IMR-90 (cell line): ENCODE measurements around the gene RCBTB1. TPM values are rescaled to one million over a fixed set of nuclear protein-coding genes. Genes with fewer than 3 reads are reported as not detected.

Experiments used
- ATAC-seq: fragments of 200-7000 bp; cut with Tn5 transposase; 2 replicates; pipeline ENCODE4 v1.9.1; 2020; ENCODE audit warnings: low read depth, mild to moderate bottlenecking, moderate library complexity
- BruUV-seq: library from RNA; stranded (reverse); fragments of 400-500 nt; replicated peaks from 2 replicates; lab custom pipeline; 2021; lab: Mats Ljungman, UMichigan
- CTCF ChIA-PET: fragments of 300-600 bp; formaldehyde crosslinking; extraction: SDS; loops from one replicate; lab custom pipeline; 2021; ENCODE audit warnings: antibody characterized with exemption; lab: Yijun Ruan, JAX
- POLR2A ChIA-PET: fragments of 300-600 bp; sonication (Branson Sonifier 250); formaldehyde crosslinking; loops from one replicate; lab custom pipeline; 2022; ENCODE audit warnings: antibody characterized with exemption; ENCODE audit not compliant: unreplicated experiment; lab: Charles Lee
- DNase-seq: peaks from one replicate; pipeline ENCODE4 v3.0.0; 2013
- H2AFZ ChIP-seq: replicated peaks from 2 replicates; pipeline ENCODE3; 2013; ENCODE audit warnings: low read length, mild to moderate bottlenecking; ENCODE audit not compliant: poor library complexity
- H2AK5ac ChIP-seq: 2 replicates; pipeline ENCODE4 v1.6.1; 2013; ENCODE audit warnings: low read depth, low read length, inconsistent platforms
- H2AK9ac ChIP-seq: replicated peaks from 2 replicates; pipeline ENCODE3; 2013; ENCODE audit warnings: mild to moderate bottlenecking, low read depth, low read length, moderate library complexity; ENCODE audit not compliant: poor library complexity
- H2BK120ac ChIP-seq: 2 replicates; pipeline ENCODE4 v1.6.1; 2013; ENCODE audit warnings: low read depth, low read length, inconsistent platforms
- H2BK15ac ChIP-seq: 3 replicates; pipeline ENCODE4 v1.6.1; 2013; ENCODE audit warnings: low read depth, low read length, inconsistent platforms
- H2BK20ac ChIP-seq: 2 replicates; pipeline ENCODE4 v1.6.1; 2013; ENCODE audit warnings: low read depth, mild to moderate bottlenecking, inconsistent platforms, low read length, moderate library complexity
- H2BK5ac ChIP-seq: 2 replicates; pipeline ENCODE4 v1.6.1; 2013; ENCODE audit warnings: mild to moderate bottlenecking, low read depth, low read length, inconsistent platforms; ENCODE audit not compliant: poor library complexity, severe bottlenecking
- H3K14ac ChIP-seq: replicated peaks from 2 replicates; pipeline ENCODE4 v1.6.1; 2013; ENCODE audit warnings: low read depth, low read length, inconsistent platforms
- H3K18ac ChIP-seq: 2 replicates; pipeline ENCODE4 v1.6.1; 2013; ENCODE audit warnings: low read depth, low read length, control low read depth
- H3K23ac ChIP-seq: 2 replicates; pipeline ENCODE4 v1.6.1; 2013; ENCODE audit warnings: low read depth, low read length, inconsistent platforms
- H3K27ac ChIP-seq: 2 replicates; pipeline ENCODE4 v1.5.1; 2013; ENCODE audit warnings: mild to moderate bottlenecking, control low read depth, low read length; ENCODE audit not compliant: insufficient read depth
- H3K27me3 ChIP-seq: 2 replicates; pipeline ENCODE4 v1.6.1; 2013; ENCODE audit warnings: low read length; ENCODE audit not compliant: control insufficient read depth, insufficient read depth
- H3K36me3 ChIP-seq: 2 replicates; pipeline ENCODE4 v1.6.1; 2013; ENCODE audit warnings: low read length, mixed read lengths; ENCODE audit not compliant: control insufficient read depth, insufficient read depth
- H3K4ac ChIP-seq: 2 replicates; pipeline ENCODE4 v1.6.1; 2013; ENCODE audit warnings: low read depth, low read length, inconsistent platforms
- H3K4me1 ChIP-seq: 2 replicates; pipeline ENCODE4 v1.6.1; 2013; ENCODE audit warnings: low read length, mixed read lengths; ENCODE audit not compliant: control insufficient read depth, insufficient read depth
- H3K4me2 ChIP-seq: 2 replicates; pipeline ENCODE4 v1.6.1; 2013; ENCODE audit warnings: low read depth, mild to moderate bottlenecking, control low read depth, low read length, moderate library complexity
- H3K4me3 ChIP-seq: 2 replicates; pipeline ENCODE4 v1.5.1; 2013; ENCODE audit warnings: low read depth, mild to moderate bottlenecking, control low read depth, low read length, moderate library complexity; ENCODE audit not compliant: insufficient read depth
- H3K56ac ChIP-seq: 2 replicates; pipeline ENCODE4 v1.6.1; 2013; ENCODE audit warnings: low read length, inconsistent platforms; ENCODE audit not compliant: insufficient read depth; ENCODE audit errors: extremely low read depth
- H3K79me1 ChIP-seq, 2 experiments: 2 replicates each; pipeline ENCODE4 v1.6.1; 2013; ENCODE audit warnings: low read length in 2 of 2, inconsistent platforms in 1 of 2, low read depth in 1 of 2
- H3K9ac ChIP-seq: 2 replicates; pipeline ENCODE4 v1.6.1; 2013; ENCODE audit warnings: low read depth, low read length, control low read depth
- H3K9me1 ChIP-seq: 2 replicates; pipeline ENCODE4 v1.6.1; 2013; ENCODE audit warnings: low read length, inconsistent platforms; ENCODE audit not compliant: insufficient read depth
- H3K9me3 ChIP-seq: 2 replicates; pipeline ENCODE4 v1.6.1; 2013; ENCODE audit warnings: low read length; ENCODE audit not compliant: control insufficient read depth, insufficient read depth
- H4K20me1 ChIP-seq: 2 replicates; pipeline ENCODE4 v1.6.1; 2013; ENCODE audit warnings: low read length, inconsistent platforms; ENCODE audit not compliant: insufficient read depth
- H4K5ac ChIP-seq: 2 replicates; pipeline ENCODE4 v1.6.1; 2013; ENCODE audit warnings: mild to moderate bottlenecking, low read depth, low read length, control low read depth
- H4K8ac ChIP-seq, 2 experiments: 2 replicates each; pipeline ENCODE4 v1.6.1; 2013; ENCODE audit warnings: low read depth in 2 of 2, low read length in 2 of 2, control low read depth in 1 of 2, inconsistent platforms in 1 of 2
- H4K91ac ChIP-seq: 2 replicates; pipeline ENCODE4 v1.6.1; 2013; ENCODE audit warnings: low read depth, low read length, inconsistent platforms; ENCODE audit not compliant: insufficient read depth
- RFX5 ChIP-seq: IDR thresholded peaks from 2 replicates; pipeline ENCODE4 v1.8.0; 2012; ENCODE audit warnings: low read depth, mild to moderate bottlenecking, low read length, moderate library complexity
- WGBS, 2 experiments: methylation state at CpG; one replicate each; pipeline versions ENCODE4 v1.1.5 to v1.1.7; 2013; ENCODE audit warnings: missing lambda C conversion rate in 2 of 2; ENCODE audit not compliant: insufficient read length in 1 of 2; ENCODE audit errors: extremely low coverage in 2 of 2; 5-methylcytosine and 5-hydroxymethylcytosine counted together
- dilution Hi-C: fragments of 300-500 bp; cut with HindIII; formaldehyde crosslinking; loops from one replicate; pipeline ENCODE4 v1.14.3; 2018; ENCODE audit warnings: low sequenced_read_pairs; ENCODE audit not compliant: unreplicated experiment
- in situ Hi-C: fragments of 300-500 bp; cut with MboI; formaldehyde crosslinking; loops from 3 replicates; pipeline ENCODE4 v1.14.3; 2019; ENCODE audit warnings: low sequenced_read_pairs, inconsistent platforms, mixed read lengths
- intact Hi-C: fragments of 100-400 bp; cut with micrococcal nuclease; formaldehyde crosslinking; loops from 2 replicates; pipeline ENCODE4 v1.10.0; 2022
- polyA plus RNA-seq, 3 experiments: library from polyadenylated mRNA; depleted of rRNA; stranded (reverse); fragments of >200 nt; gene quantifications; 2 replicates each; pipeline ENCODE4 v1.2.3, GENCODE V29; 2012; ENCODE audit warnings: low replicate concordance in 1 of 3
- total RNA-seq: library from RNA; depleted of rRNA; stranded (reverse); fragments of >200 nt; gene quantifications from 2 replicates; pipeline ENCODE4 v1.2.3, GENCODE V29; 2012

RCBTB1 gene
- total and polyA plus RNA-seq, 2 of the 4 experiments (the other 2 are of a cell fraction), result 11.3 to 11.6 TPM

- H3K23ac ChIP-seq, result no peak overlapping the region
- no peak overlapping the region for H2AK9ac ChIP-seq
- H3K27ac ChIP-seq, result no peak overlapping the region
- ATAC-seq (no peak), DNase-seq (no peak)
- no peak overlapping the region for H3K14ac ChIP-seq
- intact Hi-C loops (no loop called here), in situ Hi-C loops (no loop called here), dilution Hi-C loops (no loop called here)
- H4K20me1 ChIP-seq, result no peaks in the 10 kb centered on the region
- no peaks in the 10 kb centered on the region for H3K27me3 ChIP-seq
- H3K18ac ChIP-seq, result no peak overlapping the region
- H3K9me3 ChIP-seq, result no peaks in the 10 kb centered on the region
- H3K36me3 ChIP-seq, result peaks cover 10% of the 10 kb centered on the region
- no TSS peak for BruUV-seq
- peaks cover 0 to 3% of the 10 kb centered on the region in 2 experiments; a peak in 1 of 4 replicates for H3K79me1 ChIP-seq
- no peak overlapping the region for H3K56ac ChIP-seq
- no peak overlapping the region for H2AK5ac ChIP-seq
- H3K4me1 ChIP-seq, result no peaks in the 10 kb centered on the region
- no peak overlapping the region for H3K9ac ChIP-seq
- CTCF ChIA-PET, result no interaction called here
- no peak overlapping the region for H4K91ac ChIP-seq
- no peak overlapping the region for H2BK15ac ChIP-seq
- H2AFZ ChIP-seq, result no peak overlapping the region
- WGBS, 2 experiments, result no CpG with 5 or more reads among the region's 1 CpG
- no peak overlapping the region for H4K5ac ChIP-seq
- no peak overlapping the region for H3K4ac ChIP-seq
- H4K8ac ChIP-seq, result no peak overlapping the region
- no peak overlapping the region for H2BK20ac ChIP-seq
- no peaks in the 10 kb centered on the region for H3K9me1 ChIP-seq
- no peak overlapping the region for H3K4me3 ChIP-seq
- H3K4me2 ChIP-seq, result no peak overlapping the region
- no peak overlapping the region for H2BK5ac ChIP-seq
- POLR2A ChIA-PET, result no interaction called here
- TF ChIP-seq RFX5, result no peak
- no peak overlapping the region for H2BK120ac ChIP-seq
Measured at GRCh38 chr13:49532593-49532992, 52.8 kb downstream of the RCBTB1 start.
